ENCODE data around the gene ACSL3.

The ACSL3 gene

GRCh38 chr2:222860740-222861410 lies at the start of gene ACSL3:
Gene ACSL3 (plus strand): TSS chr2:222861036. CDS start chr2:222908773, 47,737 bp downstream.
- TF ChIP-seq, protein P1, sequence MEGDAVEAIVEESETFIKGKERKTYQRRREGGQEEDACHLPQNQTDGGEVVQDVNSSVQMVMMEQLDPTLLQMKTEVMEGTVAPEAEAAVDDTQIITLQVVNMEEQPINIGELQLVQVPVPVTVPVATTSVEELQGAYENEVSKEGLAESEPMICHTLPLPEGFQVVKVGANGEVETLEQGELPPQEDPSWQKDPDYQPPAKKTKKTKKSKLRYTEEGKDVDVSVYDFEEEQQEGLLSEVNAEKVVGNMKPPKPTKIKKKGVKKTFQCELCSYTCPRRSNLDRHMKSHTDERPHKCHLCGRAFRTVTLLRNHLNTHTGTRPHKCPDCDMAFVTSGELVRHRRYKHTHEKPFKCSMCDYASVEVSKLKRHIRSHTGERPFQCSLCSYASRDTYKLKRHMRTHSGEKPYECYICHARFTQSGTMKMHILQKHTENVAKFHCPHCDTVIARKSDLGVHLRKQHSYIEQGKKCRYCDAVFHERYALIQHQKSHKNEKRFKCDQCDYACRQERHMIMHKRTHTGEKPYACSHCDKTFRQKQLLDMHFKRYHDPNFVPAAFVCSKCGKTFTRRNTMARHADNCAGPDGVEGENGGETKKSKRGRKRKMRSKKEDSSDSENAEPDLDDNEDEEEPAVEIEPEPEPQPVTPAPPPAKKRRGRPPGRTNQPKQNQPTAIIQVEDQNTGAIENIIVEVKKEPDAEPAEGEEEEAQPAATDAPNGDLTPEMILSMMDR (IDR thresholded peaks at IDR 0.05), result peak; percentile 68
- peaks cover 46 to 57% of the 10 kb centered on the region in 2 experiments for H3K4me1 ChIP-seq (ENCODE audit: control insufficient read depth in 1 of 2, insufficient read depth in 1 of 2, low read depth in 1 of 2, low read length in 1 of 2)
- H3K9me3 ChIP-seq, result no peaks in the 10 kb centered on the region
- H3K27ac ChIP-seq, result peak within 1 kb of the TSS; percentile 96
- peak within 1 kb of the TSS; percentile 77 to 96 for H3K4me3 ChIP-seq (ENCODE audit: low read depth in 1 of 2, low read length in 1 of 2)
- no peaks in the 10 kb centered on the region for H3K36me3 ChIP-seq
- peaks cover 10% of the 10 kb centered on the region for H3K27me3 ChIP-seq

DNA sequence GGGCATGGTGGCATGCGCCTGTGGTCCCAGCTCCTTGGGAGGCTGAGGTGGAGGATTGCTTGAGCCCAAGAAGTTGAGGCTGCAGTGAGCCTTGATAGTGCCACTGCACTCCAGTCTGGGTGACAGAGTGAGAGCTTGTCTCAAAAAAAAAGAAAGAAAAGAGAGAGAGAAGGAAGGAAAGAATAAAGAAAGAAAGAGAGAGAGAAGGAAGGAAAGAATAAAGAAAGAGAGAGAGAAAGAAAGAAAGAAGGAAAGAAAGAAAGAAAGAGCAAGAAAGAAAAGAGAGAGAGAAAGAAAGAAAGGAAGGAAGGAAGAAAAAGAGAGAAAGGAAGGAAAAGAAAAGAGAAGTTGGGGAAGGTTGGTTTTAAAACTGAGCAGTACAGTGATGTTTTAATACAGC lies 49.0 kb upstream of the ACSL3 start:
- Histone ChIP-seq H3K9me3 (no peaks in the 10 kb centered on the region), H3K4me3 (ENCODE audit: low read depth in 1 of 2, low read length in 1 of 2) (no peak overlapping the region), H3K27ac (peak overlapping the region; percentile 34), H3K27me3 (no peaks in the 10 kb centered on the region), H3K36me3 (no peaks in the 10 kb centered on the region), H3K4me1 (ENCODE audit: control insufficient read depth in 1 of 2, insufficient read depth in 1 of 2, low read depth in 1 of 2, low read length in 1 of 2) (peaks cover 20 to 29% of the 10 kb centered on the region in 2 experiments)
- TF ChIP-seq, protein P1 (IDR thresholded peaks at IDR 0.05), result no peak

DNA sequence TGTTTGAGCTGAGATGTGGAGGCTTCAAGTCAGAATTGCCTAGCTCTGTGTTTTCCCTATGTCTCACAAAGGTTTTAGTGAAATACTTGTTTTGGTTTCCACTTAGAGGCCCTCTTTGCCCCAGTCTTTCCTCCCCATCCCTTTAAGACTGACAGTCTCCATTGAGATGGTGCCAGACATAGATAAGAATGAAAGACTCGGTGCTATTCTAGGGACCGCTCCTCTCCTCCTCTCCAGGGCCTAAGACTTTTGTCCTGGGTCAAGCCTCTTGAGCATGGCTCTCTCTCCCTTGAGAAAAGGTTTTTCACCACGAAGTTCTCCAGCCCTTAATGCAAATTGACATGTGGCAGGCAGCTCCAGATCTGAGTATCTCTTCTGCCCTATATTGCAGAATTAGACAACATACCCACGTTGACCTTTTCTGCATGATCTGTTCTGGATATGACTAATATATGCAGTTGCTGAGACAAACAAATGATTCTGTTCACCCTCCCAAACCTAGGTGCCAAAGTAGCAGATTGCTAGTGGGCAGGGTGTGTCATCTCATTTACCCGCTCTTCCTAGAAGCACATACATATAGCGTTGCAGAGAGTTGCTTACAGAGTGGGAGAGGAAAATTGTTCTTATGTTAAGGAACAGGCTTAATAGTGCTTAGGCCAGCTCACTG lies 47.5 kb upstream of the ACSL3 start:
- Histone ChIP-seq H3K27me3 (no peaks in the 10 kb centered on the region), H3K4me1 (ENCODE audit: control insufficient read depth in 1 of 2, insufficient read depth in 1 of 2, low read depth in 1 of 2, low read length in 1 of 2) (peaks cover 15 to 22% of the 10 kb centered on the region in 2 experiments), H3K27ac (no peak overlapping the region), H3K4me3 (ENCODE audit: low read depth in 1 of 2, low read length in 1 of 2) (no peak overlapping the region), H3K36me3 (no peaks in the 10 kb centered on the region), H3K9me3 (no peaks in the 10 kb centered on the region)
- TF ChIP-seq, protein P1 (IDR thresholded peaks at IDR 0.05), result no peak

GRCh38 chr2:222819722-222820333 lies 41.0 kb upstream of the ACSL3 start:
- Histone ChIP-seq H3K4me3 (ENCODE audit: low read depth in 1 of 2, low read length in 1 of 2) (no peak overlapping the region), H3K9me3 (no peaks in the 10 kb centered on the region), H3K36me3 (no peaks in the 10 kb centered on the region)

GRCh38 chr2:222823183-222823930 lies 37.5 kb upstream of the ACSL3 start:
- TF ChIP-seq, protein P1 (IDR thresholded peaks at IDR 0.05), result no peak

More at GRCh38 chr2:222819722-222820333, 41.0 kb upstream of the ACSL3 start:
- TF ChIP-seq, protein P1 (IDR thresholded peaks at IDR 0.05), result no peak
- peaks cover 20% of the 10 kb centered on the region in 2 experiments for H3K4me1 ChIP-seq (ENCODE audit: control insufficient read depth in 1 of 2, insufficient read depth in 1 of 2, low read depth in 1 of 2, low read length in 1 of 2)
- no peaks in the 10 kb centered on the region for H3K27me3 ChIP-seq
- H3K27ac ChIP-seq, result no peak overlapping the region

More at GRCh38 chr2:222823183-222823930, 37.5 kb upstream of the ACSL3 start:
- no peak overlapping the region for H3K4me3 ChIP-seq (ENCODE audit: low read depth in 1 of 2, low read length in 1 of 2)
- peaks cover 21 to 25% of the 10 kb centered on the region in 2 experiments for H3K4me1 ChIP-seq (ENCODE audit: control insufficient read depth in 1 of 2, insufficient read depth in 1 of 2, low read depth in 1 of 2, low read length in 1 of 2)
- no peaks in the 10 kb centered on the region for H3K36me3 ChIP-seq
- no peaks in the 10 kb centered on the region for H3K27me3 ChIP-seq
- peak overlapping the region; percentile 54 for H3K27ac ChIP-seq
- no peaks in the 10 kb centered on the region for H3K9me3 ChIP-seq

Measured in neutrophil (primary cell).